SK-MEL-5 (cell line): ENCODE results near the gene WNT5A. TPM values are rescaled to one million over a fixed set of nuclear protein-coding genes. Genes with fewer than 3 reads are reported as not detected.

ENCODE experiments used
- DNase-seq: peaks from one replicate; pipeline ENCODE4 v3.0.0-alpha.2; 2016; ENCODE audit warnings: low read depth, low spot score
- in situ Hi-C: cut with HindIII; loops from 2 replicates; pipeline ENCODE4 v1.10.0; 2016; ENCODE audit warnings: low sequenced_read_pairs, high pct_unique_total_duplicates, low pct_unique_long_range_greater_than_20kb
- total RNA-seq: library from RNA; depleted of rRNA; stranded (reverse); fragments of >200 nt; shearing (Covaris generic); gene quantifications from 2 replicates; pipeline ENCODE4 v1.2.3, GENCODE V29; 2014

The WNT5A gene
- total RNA-seq, 1 experiment from 2014 or later, result 1.2 TPM

DNA sequence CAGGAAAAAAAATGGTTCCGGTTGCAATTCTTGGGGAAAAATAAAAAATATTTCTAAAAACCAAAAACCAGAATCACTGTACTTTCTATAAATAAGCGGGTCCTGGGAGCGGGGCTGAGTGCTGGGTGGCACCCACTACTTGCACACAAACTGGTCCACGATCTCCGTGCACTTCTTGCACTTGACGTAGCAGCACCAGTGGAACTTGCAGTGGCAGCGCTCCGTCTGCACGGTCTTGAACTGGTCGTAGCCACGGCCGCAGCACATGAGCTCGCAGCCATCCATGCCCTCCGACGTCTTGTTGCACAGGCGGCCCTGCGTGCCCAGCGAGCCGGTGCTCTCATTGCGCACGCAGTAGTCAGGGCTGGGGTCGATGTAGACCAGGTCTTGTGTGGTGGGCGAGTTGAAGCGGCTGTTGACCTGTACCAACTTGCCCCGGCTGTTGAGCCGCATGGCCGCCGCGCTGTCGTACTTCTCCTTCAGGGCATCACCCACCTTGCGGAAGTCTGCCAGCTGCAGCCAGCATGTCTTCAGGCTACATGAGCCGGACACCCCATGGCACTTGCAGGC, 17.1 kb downstream of the WNT5A start:
- in situ Hi-C loops, result no loop called here
- no peak for DNase-seq

DNA sequence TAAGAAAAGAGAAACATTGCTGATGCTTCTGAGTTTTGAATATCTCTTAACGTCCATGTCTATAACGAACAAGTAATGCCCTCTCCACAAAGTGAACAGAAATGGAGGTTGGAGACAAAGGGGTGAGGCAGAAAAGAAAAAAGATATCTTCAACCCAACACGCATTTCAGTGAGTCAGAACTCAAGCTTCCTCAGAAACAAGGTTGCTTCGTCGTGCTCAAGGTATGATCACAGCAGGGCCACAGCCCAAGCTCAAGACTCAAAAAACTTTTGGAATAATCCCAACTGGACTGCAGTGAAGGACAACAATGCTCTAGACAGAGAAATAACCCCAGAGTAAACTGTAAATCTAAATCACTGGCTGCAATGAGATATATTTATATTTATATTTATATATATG, 18.9 kb downstream of the WNT5A start:
- in situ Hi-C loops, result no loop called here

DNA sequence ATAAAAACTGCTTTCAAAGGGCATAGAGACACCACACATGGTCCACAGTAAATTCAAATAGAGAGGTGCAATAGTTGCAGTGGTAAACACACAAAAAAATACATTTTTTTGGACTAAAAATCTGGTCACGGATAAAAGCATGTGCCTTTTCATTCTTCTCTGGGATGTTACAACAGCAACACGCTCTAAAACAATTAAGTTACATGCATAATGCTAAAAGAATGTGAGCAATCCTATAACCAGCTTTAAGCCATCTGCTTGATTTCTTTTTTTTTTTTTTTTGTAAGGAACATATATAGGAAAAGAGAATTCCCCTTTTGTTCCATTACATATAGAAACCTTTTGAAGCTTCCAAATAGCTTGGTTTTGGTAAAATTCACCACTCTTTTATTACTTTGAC, 20.0 kb downstream of the WNT5A start:
- no peak for DNase-seq
- in situ Hi-C loops, result no loop called here

More for the DNA sequence above, 18.9 kb downstream of the WNT5A start:
- DNase-seq, result no peak

DNA sequence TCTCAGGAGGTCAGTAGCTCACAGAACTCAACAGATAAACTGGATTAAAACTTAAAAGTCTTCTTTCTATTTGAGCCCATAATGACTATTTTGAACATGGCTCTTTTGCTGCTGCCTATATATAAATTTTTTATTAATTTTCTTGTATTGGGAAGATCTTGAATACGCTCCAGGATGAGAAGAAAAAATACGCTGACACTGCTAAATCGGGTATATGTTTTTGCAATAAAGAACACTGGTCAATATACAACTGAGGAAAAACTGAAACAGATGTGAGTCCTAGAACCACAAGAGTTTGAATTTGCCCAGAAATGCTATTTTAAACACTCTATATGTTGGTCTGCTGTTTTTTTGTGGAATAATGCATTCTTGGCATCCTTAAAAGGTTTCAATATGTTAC, 20.6 kb downstream of the WNT5A start:
- in situ Hi-C loops, result no loop called here
- DNase-seq, result no peak

DNA sequence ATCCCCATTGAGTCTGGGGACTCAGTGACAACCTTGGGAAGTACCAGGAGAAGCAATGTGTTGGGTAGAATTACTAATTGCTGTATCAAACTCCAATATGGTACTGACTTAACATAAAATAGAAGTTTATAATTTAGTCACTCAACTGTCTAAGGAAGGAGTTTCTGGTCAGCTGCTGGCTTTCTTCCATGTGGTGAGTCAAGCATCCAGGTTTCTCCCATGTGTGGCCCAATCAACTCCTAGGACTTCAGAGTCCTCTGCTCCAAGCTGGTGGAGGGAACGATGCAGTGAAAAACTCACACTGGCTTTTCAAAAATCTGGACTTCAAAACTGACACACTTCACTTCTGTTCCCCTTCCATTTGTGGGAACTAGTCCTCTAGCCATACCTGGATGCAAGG, 25.2 kb downstream of the WNT5A start:
- in situ Hi-C loops, result no loop called here
- no peak for DNase-seq

DNA sequence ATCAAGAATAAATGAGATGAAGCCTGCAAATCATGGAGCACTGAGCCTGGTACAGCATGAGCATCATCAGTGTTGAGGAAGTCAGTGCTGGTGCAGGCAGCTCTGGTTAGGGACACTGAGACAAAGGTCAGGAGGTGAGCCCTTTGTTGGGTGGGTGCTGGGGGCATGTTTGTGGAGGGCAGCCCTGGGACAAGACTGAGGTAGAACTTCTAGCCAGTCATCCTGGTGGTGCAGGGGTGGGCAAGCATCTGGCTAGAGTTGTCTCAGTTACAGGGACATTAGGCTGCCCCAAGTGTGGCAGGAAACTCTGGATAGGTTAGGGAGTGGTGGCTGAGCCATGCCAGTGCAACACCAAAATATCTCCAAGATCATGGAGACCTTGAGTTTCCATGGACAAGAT, 27.3 kb downstream of the WNT5A start:
- in situ Hi-C loops, result no loop called here
- DNase-seq, result no peak

DNA sequence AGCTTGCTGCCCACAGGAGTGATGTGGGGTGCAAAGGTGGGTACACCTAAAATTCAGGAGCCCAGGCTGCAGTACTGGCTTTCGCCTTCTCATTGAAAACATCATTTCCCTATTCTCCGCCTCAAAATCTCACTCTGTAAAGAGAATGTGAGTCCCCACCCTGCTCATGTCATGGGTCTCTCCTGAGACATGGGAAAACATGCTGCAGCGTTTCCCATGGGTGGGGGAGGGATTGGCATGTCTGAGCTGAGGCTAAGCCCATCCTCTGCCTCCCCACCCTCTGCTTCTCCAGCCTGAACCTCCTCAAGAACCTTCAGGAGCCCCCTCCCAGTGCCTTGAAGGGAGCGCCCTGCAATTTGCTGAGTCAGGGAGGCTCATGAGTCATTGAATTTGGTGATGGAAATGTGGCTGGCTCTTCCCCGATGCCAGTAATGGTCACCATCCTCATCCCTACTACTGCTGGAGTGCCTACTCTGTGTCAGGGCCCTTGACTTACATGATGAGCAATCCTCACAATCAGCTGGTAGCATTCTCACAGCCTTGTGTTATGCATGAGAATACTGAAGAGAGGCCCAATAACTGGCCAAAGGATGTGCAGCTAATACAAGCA, 28.8 kb downstream of the WNT5A start:
- DNase-seq, result no peak
- in situ Hi-C loops, result no loop called here

DNA sequence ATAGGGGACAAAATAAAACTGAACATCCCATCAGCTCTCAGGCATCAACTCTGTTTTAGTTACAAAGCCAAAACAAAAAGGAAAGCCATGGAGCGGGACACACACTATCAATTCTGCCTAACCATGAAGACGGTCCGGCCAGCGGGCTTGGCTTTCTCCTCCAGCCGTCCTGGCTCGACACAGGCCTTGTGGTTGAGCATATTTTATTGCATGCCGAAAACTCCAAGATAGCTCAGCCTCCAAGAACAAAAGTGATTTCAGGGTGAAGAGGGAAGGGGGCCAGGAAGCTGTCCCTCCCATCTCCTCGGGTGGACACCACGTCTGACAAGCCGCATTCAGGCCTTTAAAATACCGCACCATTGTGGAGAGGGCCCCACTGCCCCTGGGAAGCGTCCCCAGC, 31.2 kb downstream of the WNT5A start:
- DNase-seq, result no peak
- in situ Hi-C loops, result no loop called here

DNA sequence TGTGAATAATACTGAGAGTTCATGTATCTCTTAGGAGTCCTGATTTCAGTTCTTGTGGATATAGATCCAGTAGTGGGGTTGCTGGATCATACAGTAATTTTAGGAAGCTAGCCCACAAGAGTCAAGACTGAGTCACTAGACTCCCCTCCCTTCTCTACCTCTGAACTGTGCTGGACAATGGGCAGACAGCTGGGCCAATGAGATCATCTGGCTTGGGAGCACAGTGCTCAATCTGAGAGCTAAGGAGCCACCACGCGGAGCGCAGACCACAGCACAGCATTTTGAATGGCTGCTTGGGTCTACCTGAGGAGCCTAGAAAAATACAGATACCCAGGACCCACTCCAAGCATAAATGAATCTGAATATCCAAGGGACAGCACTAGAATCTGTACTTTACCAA, 32.5 kb downstream of the WNT5A start:
- in situ Hi-C loops, result no loop called here
- DNase-seq, result no peak

DNA sequence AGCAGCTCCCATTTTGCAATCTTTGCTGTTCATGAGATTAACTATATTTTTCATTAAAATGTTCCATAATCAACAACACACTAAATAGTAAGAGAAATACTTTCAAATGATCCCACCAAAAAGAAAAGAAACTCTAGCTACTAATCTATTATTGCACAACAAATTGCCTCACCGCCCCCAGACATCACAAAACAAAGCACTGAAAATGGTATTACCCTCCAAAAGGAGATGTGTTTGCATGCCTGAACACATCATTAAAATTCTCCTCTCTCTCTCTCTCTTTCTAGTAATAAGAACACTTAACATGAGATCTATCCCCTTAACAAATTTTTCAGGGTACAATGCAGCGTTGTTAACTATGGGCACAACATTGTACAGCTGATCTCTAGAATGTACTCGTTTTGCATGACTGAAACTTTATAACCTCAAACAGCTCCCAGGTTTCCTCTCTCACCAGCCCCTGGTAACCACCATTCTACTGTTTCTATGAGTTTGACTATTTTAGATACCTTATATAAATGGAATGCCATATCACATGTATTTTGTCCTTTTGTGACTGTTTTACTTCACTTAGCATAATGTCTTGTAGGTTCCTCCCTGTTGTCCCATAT, 33.1 kb downstream of the WNT5A start:
- DNase-seq, result no peak
- in situ Hi-C loops, result no loop called here

DNA sequence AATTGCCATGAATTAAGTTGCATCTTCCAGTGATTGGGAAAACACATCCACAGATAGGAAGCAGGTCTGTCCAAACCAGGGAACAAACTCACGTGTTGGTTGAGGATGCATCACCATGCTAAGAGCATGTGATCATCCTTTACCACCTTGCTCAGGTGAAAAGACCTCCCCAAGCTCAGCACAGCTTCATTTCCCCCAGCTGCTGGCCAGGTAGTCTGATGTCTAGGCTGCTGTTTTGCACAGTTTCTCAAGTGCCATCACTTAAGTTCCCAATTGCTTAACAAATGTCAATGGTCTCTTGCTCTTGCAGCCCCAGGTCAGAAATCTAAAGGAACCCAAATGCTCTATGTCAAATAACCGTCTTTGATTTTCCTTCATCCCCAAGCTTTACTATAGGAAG, 34.2 kb downstream of the WNT5A start:
- in situ Hi-C loops, result no loop called here
- no peak for DNase-seq

DNA sequence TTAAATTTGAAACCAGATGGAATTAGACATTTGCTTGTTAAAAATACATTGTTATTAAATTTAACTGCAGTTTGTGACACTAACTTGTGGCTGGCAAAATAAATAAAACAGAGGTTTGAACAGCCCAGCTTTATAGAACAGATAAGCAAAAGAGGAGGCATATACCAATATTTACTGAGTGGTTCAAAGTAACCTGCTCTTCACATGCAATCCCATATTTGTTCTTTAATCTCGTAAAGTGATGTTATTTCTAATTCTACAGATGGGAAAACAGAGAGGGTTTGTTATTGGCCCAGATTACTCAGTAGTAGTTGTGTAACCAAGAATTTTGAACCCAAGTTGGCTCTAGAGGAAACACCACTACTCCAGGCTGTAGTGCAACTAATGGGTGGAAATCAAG, 37.6 kb downstream of the WNT5A start:
- in situ Hi-C loops, result no loop called here
- DNase-seq, result no peak

DNA sequence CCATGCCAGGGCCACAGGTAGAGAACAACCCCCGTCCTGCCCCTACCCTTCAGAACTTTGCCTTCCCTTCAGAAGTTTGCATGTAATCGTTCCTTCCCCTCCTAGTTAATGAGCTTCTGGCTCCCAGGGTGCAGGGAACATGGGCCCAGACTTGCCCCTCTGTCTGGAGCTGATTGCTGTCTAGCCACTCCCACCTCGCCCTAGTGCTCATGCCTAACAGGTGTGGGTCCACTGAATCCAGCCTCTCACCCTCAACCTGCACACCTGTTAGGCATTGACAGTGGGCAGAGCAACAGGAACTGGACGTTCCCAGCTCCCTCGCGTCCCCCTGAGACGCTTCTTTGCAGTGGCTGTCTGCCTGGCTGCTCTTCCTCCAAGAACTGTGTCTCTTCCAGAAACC, 40.3 kb downstream of the WNT5A start:
- in situ Hi-C loops, result no loop called here
- no peak for DNase-seq

DNA sequence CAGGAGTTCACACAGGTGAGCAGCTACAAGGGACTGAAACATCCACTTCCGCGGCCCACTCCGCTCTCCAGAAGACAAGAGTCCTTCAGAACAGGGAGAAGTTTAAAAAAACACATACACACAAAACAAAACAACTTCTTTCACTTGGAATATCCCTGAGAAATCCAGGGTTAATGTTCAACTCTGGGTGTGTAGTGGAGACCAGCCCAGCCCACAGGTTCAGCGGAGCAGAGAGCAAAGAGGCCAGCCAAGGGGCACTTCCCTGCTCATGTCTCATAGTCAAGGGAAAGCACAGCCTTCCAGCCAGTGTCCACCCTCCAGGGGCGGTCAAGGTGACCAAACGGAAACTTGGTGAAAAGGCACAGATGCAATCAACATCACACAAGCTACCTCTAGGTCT, 41.6 kb downstream of the WNT5A start:
- no peak for DNase-seq
- in situ Hi-C loops, result no loop called here

DNA sequence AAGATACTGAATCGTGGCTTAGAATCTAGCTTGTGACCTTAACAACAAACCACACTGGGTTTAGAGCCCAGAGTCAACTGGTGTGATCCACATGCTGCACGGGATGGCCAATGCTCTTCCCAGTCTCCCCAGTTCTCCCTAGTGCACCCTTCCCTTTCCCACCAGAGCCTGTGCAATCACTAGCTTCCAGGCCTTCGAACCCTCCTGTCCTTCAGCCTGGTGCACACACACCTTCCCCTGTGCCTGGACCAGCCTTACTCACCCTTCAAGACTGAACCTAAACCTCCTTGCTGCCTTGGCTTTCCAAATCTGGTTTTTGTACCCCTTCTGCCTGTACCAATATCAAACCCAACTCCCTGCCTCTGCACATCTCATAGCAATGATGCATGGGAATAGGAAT, 43.8 kb downstream of the WNT5A start:
- in situ Hi-C loops, result no loop called here
- no peak for DNase-seq

DNA sequence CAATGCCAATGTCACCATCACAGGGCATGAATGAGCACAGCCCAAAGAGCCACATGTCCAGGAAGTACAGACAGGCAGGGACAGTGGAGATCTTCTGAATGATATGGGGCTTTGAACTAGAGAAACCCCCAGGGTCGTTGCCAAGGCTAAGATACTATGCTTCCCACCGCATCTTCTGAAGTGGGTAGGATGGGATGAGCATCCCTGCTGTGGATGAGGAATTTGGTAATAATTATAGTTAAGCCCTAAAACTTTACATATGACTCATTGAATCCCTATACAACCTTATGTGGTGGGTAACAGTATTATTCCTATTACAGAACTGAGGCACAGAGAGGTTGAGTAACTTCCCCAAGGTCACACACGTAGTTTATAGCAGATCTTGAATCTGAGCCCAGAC, 44.2 kb downstream of the WNT5A start:
- in situ Hi-C loops, result no loop called here
- no peak for DNase-seq

DNA sequence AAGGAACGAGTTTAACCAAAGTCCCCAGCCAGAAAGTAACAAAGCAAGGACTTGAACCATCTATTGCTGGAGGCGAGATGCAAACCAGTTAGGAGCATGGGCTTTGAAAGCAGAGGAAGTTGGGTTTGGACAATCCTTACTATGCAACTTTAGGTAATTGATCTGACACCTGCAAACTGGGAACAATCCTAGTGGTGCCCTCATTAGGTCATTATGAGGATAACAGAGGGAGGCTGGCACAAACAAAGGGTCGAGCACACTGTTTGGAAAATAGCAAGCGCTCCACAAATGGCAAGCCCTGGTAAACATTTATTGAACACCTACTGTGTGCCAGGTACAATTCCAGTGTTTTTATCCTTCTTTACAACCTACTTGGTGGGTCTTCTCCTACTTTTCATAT, 45.6 kb downstream of the WNT5A start:
- DNase-seq, result no peak
- in situ Hi-C loops, result no loop called here

DNA sequence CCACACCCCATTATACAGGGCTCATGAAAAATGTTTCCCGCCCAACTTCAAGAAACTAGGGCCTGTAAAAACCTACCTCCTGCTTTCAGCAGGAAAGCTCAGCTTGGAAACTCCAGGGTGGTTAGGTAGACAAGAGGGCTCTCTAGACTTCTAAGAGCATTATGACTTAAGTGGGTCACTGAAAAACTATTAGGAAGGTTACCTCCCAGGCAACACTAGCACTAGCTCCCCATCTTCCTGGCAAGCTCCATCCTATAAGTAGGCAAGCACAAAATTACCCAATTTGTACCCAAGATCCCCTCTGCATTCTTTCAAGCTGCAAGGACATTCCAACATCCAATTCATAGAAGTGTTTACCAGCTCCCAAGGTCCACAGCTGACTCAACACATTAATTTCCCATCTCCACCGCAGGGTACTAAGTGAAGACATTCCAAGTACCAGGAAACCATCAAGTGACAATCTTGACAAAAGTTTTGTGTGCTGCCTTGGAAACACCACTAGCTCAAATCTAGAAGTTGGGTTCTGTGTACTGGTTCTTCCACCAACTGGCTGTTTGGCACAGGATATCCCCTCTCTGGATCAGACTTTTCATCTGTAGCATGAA, 46.9 kb downstream of the WNT5A start:
- in situ Hi-C loops, result no loop called here
- DNase-seq, result no peak

DNA sequence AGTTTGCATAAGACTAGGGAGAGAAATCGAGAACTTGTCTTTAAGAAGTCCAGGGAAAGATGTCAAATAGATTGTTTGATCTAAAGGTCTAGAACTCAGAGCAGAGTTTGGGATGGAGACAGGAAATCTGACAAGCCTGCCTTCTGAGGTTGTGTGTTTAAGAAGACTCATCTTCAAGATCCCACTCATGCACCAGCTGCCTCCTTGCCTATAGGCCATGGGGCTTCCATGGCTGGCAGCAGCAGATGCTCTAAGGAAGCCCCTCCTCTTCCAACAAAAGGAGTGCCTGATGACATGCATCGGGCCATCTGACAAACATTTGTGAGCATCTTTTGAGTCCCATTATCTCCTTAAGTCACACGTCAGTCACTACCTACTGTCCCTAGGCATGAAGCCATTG, 47.4 kb downstream of the WNT5A start:
- in situ Hi-C loops, result no loop called here
- no peak for DNase-seq
